NCI-H446 (cell line): ENCODE data around the gene FCRL5.

Experiments
- DNase-seq, 2 experiments: peaks; one replicate each; lab custom pipeline; 2025; lab: John Stamatoyannopoulos, UW

FCRL5 gene

DNA sequence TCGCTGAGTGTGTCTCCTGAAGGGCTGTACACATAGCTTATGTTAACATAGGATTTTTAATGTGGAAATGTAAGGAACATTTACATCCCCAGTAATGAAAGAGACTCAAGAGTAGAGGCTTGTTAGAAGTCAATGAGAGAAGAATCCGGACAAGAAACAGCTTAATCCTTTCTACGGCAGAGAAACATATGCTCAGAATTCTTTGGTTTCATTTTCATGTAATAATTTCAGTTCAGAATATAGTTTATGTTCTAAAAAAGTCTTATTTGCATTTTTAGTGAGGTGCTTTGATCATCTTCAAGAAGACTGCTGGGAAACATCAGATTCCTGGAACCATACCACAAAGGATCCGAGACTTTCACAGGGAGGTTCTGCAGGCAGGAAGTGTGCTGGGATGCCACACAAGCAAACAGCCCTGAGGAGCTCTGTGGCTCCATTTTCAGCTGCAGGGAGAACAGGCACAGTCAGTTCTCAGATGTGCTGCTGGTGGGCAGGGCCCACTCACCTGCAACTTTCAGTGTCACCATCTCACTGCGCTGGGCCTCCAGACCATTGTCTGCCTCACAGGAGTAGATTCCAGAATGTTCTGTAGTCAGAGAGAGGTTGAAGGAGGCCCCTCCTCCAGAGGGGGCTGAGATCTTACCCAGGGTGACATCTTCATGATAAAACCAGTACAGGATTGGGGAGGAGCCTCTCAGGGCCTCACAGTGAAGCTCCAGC is 28.4 kb downstream of the FCRL5 start:
- DNase-seq, result no peak

DNA sequence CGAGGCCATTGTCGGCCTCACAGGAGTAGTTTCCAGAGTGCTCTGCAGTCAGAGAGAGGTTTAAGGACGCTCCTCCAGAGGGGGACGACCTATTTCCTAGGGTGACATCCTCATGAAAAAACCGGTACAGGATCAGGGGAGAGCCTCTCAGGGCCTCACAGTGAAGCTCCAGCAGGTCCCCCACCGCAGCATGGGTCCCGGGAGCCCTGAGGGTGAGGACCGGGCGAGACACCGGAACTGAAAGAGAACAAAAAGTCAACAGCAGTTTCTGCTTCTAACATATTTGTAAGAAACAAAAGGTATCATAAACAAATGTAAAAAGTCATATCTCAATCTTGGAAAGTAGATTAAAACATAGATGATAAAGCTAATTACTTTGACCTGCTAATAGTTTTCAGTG is 31.3 kb downstream of the FCRL5 start:
- no peak for DNase-seq

GRCh38 chr1:157520386-157520935 is 31.9 kb downstream of the FCRL5 start:
- DNase-seq, result no peak

GRCh38 chr1:157519451-157519850 is 32.9 kb downstream of the FCRL5 start:
- no peak for DNase-seq

DNA sequence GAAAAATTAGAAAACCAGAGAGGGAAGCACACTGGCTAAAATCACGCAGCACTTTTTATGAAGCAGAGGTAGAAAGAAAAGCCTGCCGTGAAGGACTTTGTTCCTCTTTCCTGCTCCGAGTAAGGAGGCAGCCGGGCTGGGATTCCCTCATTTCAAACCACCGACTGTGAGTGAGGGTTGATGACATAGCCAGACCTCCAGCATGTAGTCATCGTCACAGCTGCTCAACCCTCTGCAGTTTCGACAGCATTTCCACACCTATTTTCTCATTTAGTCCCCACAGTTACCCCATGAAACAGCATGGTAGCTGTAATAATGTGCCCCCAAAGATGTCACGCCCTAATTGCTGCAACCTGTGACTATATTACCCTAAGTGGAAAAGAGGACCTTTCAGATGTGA is 35.3 kb downstream of the FCRL5 start:
- DNase-seq, result no peak

DNA sequence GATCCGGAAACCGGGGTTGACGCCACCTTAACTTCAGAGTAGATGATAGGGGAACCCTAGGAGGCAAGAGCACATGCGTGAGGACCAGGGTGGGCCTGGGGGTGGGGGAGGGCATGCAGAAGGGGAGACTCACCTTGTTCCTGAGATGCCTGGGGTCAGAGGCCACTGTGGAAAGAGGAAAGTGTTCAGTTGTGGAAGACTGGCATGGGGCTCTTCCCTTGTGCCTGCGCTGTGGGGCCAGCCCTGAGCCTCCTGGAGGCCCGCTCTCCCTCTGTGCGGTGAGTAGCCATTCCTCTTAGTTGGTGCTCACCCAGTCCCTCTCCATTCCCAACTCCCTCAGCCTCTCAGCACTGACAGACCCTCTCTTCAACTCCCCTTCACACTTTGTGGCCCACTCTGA is 36.6 kb downstream of the FCRL5 start:
- DNase-seq, result no peak

DNA sequence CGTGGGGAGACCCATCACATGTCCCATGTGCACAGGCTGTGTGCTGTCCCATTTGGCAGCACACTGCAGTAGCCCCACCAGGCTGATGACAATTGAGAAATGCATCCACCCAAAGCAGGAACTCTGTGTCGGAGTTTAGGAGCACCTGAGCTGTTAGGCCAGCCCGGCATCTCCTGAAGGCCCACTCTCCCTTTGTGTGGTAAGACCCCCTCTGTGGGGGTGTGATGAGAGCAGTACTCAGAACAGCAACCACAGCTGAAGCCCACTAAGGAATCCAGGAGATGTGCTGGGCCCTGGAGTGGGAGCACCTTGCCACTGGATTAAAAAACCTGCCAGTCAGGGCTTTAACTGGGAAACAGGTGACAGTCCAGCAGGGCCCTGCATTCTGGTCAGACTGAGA is 37.2 kb downstream of the FCRL5 start:
- no peak for DNase-seq

- no peak for DNase-seq
Observed at GRCh38 chr1:157512036-157512969, 40.0 kb downstream of the FCRL5 start.

DNA sequence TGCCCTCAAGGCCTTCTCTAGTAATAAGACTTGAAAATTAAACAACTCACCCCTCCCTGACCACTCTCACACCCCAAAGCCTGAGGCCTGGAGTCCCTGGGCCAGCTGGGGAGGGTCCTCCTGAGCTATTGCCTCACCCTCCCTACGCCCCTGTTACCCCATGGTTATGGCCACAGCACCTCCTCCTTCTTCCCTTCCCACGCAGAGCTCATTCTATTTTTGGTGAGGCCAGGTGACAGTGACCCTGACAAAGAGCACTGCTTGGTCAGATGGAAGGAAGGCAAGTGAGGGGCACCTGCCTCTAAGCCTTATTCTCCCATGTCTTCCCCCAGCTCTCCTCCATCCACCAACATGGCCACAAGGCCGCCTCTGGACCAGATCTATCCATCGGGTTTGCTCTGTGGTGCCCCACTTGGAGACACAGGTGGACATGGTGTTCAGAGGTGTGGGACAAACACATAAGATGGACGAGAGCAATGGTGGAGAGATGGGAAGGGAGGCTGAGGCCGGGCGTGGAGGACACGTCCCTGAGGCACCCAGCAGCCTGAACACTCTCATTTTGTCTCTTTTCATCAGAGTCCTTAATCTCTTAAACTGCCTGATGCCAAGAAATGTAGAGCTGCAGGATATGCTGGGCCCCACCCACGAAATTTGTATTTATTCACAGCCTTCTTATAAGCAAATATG is 42.6 kb downstream of the FCRL5 start:
- no peak for DNase-seq

DNA sequence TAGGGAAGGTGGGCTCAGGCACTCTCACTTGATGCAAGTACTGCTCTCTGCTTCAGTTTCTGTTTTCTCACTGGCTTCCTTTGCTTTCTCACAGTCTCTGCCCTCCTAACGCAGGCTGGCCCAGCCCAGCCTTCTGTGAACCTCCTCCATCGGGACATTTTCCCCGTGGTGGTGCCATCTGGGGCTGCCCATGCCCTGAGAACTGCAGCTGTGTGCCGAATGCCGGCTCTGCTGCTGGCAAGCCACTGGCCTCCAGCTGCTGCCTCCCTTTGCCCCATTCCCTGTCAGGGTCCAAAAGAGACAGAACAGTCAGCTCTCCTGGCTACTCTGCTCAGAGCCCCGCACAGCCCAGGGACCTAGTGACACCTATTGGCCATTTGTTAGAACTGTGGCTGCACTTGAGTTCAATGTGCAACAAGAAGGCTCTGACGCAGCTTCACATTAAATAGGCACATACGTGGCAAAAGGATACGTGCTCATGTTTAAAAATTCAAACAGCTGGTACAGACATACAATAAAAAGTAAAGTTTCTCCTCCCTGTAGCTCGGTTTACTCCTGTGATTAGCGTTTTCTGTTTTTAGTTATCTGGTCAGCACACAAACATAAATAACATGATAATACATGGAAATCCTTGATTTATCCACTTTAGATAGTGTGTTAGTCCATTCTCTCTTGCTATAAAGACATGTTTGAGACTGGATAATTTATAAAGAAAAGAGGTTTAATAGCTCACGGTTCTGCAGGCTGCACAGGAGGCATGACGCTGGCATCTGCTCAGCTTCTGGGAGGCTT is 46.6 kb downstream of the FCRL5 start:
- DNase-seq, result peak; percentile 10 to 57

GRCh38 chr1:157504646-157505045 is 47.7 kb downstream of the FCRL5 start:
- DNase-seq, result no peak

DNA sequence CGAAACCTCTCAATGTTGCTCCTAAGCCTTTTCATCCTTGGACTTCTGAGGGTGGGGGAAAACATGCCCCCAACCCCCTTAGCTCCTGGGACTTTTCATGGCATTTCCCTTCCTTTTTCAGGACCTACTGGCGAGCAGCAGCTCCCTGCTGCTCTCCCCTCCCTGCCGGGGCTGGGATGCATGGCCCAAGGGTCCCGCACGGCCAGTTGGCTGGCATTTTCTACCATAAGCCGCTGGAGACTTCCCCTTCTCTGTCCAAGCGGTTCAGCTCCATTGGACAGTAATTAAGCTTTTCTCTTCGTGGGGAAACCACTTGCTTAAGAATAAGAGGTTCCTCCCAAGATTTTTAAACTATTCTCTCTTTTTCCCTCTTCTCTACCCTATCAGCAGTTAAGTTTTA is 52.8 kb downstream of the FCRL5 start:
- DNase-seq, result no peak

DNA sequence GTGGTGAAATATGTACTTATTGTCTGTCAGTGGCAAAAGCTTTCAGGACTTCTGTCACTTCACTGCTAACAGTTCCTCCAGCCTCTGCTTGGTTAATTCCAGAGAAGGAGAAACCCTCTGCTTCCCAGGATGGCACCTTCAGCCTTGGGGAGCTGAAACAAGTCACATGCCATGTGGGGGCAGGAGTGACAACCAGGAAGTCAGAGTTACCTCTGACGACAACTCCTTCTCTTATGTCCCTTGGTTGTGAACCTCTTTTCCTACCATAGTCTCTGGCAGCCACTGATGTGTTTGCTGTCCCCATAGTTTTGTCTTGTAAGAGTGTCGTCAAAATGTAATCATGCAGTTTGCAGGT is 53.6 kb downstream of the FCRL5 start:
- no peak for DNase-seq

GRCh38 chr1:157497987-157498735 is 54.2 kb downstream of the FCRL5 start:
- DNase-seq, result no peak

DNA sequence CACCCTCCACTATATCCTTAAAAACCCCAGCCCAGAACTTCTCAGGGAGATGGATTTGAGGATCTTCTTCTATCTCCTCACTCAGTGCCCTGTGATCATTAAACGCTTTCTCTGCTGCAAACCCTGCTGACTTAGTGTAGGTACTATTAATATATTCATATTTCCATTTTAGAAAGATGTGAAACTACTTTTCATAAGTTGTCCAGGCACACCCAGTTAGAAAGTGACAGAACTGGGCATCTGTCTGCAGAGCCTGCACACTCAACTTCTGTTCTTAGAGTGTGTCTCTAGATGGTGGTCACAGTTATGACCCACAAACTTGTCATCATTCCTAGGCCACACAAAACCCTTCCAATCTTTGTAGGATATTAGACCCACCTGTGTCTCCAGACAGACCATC is 55.0 kb downstream of the FCRL5 start:
- DNase-seq, result no peak

- peak; percentile 9 to 54 for DNase-seq
Observed at GRCh38 chr1:157496121-157496526, 56.2 kb downstream of the FCRL5 start.

DNA sequence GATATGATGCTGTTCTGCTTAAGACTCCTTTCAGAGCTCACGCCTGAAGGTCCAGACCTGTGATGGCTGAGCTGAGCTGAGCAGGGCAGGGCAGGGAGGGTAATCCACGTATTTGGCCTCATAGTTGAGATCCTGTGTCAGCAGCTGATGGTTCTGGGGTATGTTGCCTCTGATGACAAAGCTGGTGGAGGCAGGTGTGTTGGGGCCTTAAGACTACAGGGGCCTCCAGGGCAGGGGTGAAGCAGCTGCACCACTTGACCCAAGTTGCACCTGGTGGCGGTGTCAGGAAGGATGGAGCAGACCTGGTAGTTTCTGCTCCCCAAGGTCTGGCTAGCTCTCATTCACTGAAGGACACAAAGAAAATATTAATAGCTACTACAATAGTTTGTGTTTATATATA is 57.0 kb downstream of the FCRL5 start:
- DNase-seq, result no peak

- no peak for DNase-seq
Observed at GRCh38 chr1:157494093-157494492, 58.2 kb downstream of the FCRL5 start.

DNA sequence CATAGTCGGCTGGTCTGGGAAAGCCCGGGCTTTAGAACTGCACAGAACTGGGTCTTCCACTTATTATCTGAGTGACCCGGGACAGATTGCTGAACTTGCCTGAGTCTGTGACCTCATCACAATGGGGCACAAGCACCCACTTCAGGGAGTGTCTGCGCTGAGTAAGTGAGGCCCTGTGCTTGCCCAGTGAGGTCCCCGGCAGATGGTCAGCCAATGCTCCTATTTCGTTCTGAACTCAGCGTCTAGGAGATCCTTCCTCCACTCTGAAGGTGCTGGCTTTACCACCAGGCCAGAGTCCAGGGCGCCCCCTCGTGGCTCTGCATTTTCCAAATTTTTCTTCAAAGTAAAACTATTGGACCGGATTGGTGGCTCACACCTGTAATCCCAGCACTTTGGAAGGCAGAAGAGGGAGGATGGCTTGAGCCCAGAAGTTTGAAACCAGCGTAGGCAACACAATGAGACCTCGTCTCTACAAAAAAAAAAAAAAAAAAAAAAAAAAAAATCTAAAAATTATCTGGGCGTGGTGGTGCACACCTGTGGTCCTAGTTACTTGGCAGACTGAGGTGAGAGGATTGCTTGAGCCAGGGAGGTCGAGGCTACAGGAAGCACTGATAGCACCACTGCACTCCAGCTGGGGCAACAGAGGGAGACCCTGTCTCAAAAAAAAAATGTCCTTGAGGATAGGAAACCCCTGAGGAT is 61.7 kb downstream of the FCRL5 start:
- DNase-seq, result peak; percentile 6 to 68

GRCh38 chr1:157488156-157488555 is 64.2 kb downstream of the FCRL5 start:
- DNase-seq, result no peak
